Brain microvascular endothelial cell (primary cell): ENCODE data around the gene FIBCD1.

Source experiments
- DNase-seq: peaks from one replicate; pipeline ENCODE4 v3.0.0-alpha.2; 2020
- H3K27ac ChIP-seq: fragments of 250-450 bp; sonication (Bioruptor Pico); 2 replicates; pipeline ENCODE4 v1.5.1; 2020; ENCODE audit warnings: mild to moderate bottlenecking, moderate library complexity
- H3K27me3 ChIP-seq: fragments of 250-450 bp; sonication (Bioruptor Pico); replicated peaks from 2 replicates; pipeline ENCODE4 v1.5.1; 2020; ENCODE audit warnings: mild to moderate bottlenecking
- H3K36me3 ChIP-seq: fragments of 250-450 bp; sonication (Bioruptor Pico); replicated peaks from 2 replicates; pipeline ENCODE4 v1.5.1; 2020; ENCODE audit warnings: mild to moderate bottlenecking
- H3K4me3 ChIP-seq: 2 replicates; pipeline ENCODE4 v1.5.1; 2011; ENCODE audit warnings: low read depth, mild to moderate bottlenecking, control low read depth, low read length, moderate library complexity
- CTCF ChIP-seq: IDR thresholded peaks from 2 replicates; pipeline ENCODE4 v1.5.1; 2011; ENCODE audit warnings: low read depth, mild to moderate bottlenecking, moderate library complexity, low read length, control low read depth, inconsistent platforms; ENCODE audit errors: missing control alignments
- in situ Hi-C: cut with HindIII; loops from 2 replicates; pipeline ENCODE4 v1.10.0; 2017; ENCODE audit warnings: low sequenced_read_pairs, low pct_ligation_motif_present

Gene FIBCD1

GRCh38 chr9:130975932-130976841, 37.1 kb upstream of the FIBCD1 start:
- TF ChIP-seq CTCF, result no peak
- no peak for DNase-seq
- no peaks in the 10 kb centered on the region for H3K36me3 ChIP-seq
- in situ Hi-C loops, result no loop called here
- no peak overlapping the region for H3K27ac ChIP-seq
- peaks cover 69% of the 10 kb centered on the region for H3K27me3 ChIP-seq
- H3K4me3 ChIP-seq, result no peak overlapping the region

DNA sequence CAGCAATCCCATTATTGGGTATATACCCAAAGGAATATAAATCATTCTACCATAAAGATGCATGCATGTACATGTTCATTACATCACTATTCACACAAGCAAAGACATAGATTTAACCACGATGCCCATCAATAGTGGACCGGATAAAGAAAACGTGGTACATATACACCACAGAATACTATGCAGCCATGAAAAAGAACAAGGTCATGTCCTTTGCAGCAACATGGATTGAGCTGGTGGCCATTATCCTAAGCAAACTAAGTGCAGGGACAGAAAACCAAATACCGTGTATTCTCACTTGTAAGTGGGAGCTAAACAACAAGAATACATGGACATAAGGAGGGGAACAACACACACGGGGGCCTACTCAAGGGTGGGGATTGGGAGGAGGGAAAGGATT, 36.1 kb upstream of the FIBCD1 start:
- no peaks in the 10 kb centered on the region for H3K36me3 ChIP-seq

GRCh38 chr9:130974697-130975096, 35.6 kb upstream of the FIBCD1 start:
- TF ChIP-seq CTCF, result no peak
- in situ Hi-C loops, result no loop called here
- no peak for DNase-seq

More for the DNA sequence above, 36.1 kb upstream of the FIBCD1 start:
- Histone ChIP-seq H3K4me3 (no peak overlapping the region), H3K27ac (no peak overlapping the region), H3K27me3 (peaks cover 68% of the 10 kb centered on the region)
- no peak for TF ChIP-seq CTCF
- in situ Hi-C loops, result no loop called here
- DNase-seq, result no peak

DNA sequence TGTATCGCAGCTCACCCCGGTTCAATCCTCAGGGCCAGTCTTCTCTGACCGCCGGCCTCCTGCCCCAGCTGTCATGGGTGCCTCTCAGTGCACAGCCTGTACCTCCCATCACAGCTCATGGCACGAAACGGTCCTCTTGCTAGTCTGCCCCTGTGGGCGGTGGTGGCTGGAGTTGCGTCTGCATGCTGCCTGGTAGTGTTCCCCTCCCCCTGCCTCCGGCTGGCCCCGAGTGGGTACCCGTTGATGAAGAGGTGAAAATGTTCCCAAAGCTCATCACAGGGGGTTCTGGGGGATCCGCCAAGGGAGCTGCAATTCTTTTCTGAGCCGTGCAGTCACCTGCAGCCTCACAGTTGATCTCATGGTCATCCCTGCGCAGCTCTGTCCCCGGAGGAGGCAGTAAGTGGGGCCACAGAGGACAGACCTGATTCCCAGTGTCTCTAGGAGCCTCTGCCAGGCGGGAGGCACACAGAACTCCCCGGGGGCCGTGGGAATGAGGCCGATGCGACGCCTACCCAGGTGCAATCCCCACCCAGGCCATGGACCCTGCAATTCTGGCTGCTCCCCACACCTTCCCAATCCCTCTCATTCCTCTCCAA, 34.7 kb upstream of the FIBCD1 start:
- DNase-seq, result no peak
- peaks cover 62% of the 10 kb centered on the region for H3K27me3 ChIP-seq
- in situ Hi-C loops, result no loop called here
- no peaks in the 10 kb centered on the region for H3K36me3 ChIP-seq
- H3K4me3 ChIP-seq, result no peak overlapping the region
- no peak overlapping the region for H3K27ac ChIP-seq
- TF ChIP-seq CTCF, result no peak

More at GRCh38 chr9:130974697-130975096, 35.6 kb upstream of the FIBCD1 start:
- Histone ChIP-seq H3K36me3 (no peaks in the 10 kb centered on the region), H3K4me3 (no peak overlapping the region), H3K27me3 (peaks cover 68% of the 10 kb centered on the region), H3K27ac (no peak overlapping the region)

- peaks cover 61% of the 10 kb centered on the region for H3K27me3 ChIP-seq
- in situ Hi-C loops, result no loop called here
- H3K4me3 ChIP-seq, result no peak overlapping the region
- H3K36me3 ChIP-seq, result no peaks in the 10 kb centered on the region
- TF ChIP-seq CTCF, result no peak
- DNase-seq, result no peak
- H3K27ac ChIP-seq, result no peak overlapping the region
Measured at GRCh38 chr9:130972957-130973685, 34.1 kb upstream of the FIBCD1 start.
